ENCODE data around the gene WDR38. TPM values are rescaled to one million over a fixed set of nuclear protein-coding genes. Genes with fewer than 3 reads are reported as not detected.
A peak's percentile ranks its signal among the peaks of the same experiment; 100 is the strongest.

WDR38 gene, protein sequence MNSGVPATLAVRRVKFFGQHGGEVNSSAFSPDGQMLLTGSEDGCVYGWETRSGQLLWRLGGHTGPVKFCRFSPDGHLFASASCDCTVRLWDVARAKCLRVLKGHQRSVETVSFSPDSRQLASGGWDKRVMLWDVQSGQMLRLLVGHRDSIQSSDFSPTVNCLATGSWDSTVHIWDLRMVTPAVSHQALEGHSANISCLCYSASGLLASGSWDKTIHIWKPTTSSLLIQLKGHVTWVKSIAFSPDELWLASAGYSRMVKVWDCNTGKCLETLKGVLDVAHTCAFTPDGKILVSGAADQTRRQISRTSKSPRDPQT
- total RNA-seq: not detected
- long read RNA-seq: 0 reads

DNA sequence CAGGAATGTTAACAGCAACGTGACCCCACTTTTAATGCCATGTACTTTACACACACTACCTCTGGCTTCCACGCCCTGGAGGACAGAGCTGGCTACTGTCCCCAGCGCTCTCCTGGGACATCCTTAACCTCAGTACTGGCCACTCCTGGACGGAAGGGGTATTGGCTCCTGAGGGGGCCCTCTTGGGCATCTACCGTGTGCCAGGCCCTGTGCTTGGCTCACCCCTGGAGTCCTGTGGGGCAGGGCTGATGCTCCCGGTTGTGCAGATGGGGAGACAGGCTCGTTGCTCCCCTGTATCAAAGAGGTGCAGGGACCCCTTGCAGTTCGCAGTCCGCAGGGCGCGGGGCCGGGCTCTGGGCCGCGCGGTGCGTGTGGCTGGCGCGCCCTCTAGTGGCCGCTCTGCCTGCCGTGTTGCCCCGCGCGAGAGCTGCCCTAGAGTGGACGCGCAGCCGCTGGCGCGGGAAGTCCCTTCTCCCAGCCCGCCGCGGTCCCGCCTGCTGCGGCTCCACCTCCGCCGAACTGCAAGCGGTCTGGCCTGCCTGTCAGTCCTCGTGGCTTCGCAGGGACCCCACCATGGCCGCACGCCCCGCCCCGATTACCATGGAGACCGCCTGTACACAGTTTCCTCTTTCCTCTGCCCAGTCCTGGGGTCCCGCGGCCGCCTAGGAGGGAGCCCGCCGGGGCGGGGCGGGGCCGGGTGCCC lies at the start of gene WDR38:
Gene WDR38, plus strand, starts transcription at position 632 of the 703 bp plus-strand sequence. CDS start 72 bp downstream, outside the sequence.
- Histone ChIP-seq H3K4me1 (peaks cover 40% of the 10 kb centered on the region), H3K27me3 (ENCODE audit: low read depth) (no peaks in the 10 kb centered on the region), H3K4me3 (peak within 1 kb of the TSS; percentile 67), H3K27ac (replicated peaks) (peak within 1 kb of the TSS; percentile 95), H3K9me3 (replicated peaks) (no peaks in the 10 kb centered on the region), H3K36me3 (peaks cover 11% of the 10 kb centered on the region)
- peak; percentile 82 for DNase-seq
- intact Hi-C loops (cut with micrococcal nuclease): loop anchor here (2.0 kb wide), 1 partner anchor 78 kb away; no protein-coding TSS in a partner anchor
- TF ChIP-seq, protein P1, sequence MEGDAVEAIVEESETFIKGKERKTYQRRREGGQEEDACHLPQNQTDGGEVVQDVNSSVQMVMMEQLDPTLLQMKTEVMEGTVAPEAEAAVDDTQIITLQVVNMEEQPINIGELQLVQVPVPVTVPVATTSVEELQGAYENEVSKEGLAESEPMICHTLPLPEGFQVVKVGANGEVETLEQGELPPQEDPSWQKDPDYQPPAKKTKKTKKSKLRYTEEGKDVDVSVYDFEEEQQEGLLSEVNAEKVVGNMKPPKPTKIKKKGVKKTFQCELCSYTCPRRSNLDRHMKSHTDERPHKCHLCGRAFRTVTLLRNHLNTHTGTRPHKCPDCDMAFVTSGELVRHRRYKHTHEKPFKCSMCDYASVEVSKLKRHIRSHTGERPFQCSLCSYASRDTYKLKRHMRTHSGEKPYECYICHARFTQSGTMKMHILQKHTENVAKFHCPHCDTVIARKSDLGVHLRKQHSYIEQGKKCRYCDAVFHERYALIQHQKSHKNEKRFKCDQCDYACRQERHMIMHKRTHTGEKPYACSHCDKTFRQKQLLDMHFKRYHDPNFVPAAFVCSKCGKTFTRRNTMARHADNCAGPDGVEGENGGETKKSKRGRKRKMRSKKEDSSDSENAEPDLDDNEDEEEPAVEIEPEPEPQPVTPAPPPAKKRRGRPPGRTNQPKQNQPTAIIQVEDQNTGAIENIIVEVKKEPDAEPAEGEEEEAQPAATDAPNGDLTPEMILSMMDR (IDR thresholded peaks at IDR 0.05; ENCODE audit: borderline replicate concordance): peak; percentile 97

DNA sequence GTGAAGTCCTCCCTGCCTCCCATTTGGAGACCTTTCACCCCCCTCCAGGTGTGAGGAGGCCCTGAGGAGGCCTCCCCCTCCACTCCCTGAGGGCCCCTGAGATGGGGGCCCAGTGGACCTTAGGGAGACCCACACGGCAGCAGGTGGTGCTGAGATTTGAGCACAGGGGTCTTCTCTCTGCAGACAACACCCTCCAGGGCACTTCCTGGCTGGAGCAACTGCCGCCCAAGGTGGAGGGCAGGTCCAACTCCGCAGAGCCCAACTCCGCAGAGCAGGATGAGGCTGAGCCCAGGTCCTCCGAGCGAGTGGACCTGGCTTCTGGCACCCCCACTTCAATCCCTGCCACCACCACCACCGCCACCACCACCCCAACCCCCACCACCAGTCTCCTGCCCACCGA lies 49.3 kb upstream of the WDR38 start:
- TF ChIP-seq, protein P1 (IDR thresholded peaks at IDR 0.05; ENCODE audit: borderline replicate concordance): no peak
- intact Hi-C loops (cut with micrococcal nuclease): no loop called here
- H3K27me3 ChIP-seq (ENCODE audit: low read depth): no peaks in the 10 kb centered on the region
- H3K4me3 ChIP-seq: no peak overlapping the region
- DNase-seq: no peak
- peaks cover 36% of the 10 kb centered on the region for H3K4me1 ChIP-seq
- H3K27ac ChIP-seq (replicated peaks): no peak overlapping the region
- H3K36me3 ChIP-seq: no peaks in the 10 kb centered on the region
- no peaks in the 10 kb centered on the region for H3K9me3 ChIP-seq (replicated peaks)

DNA sequence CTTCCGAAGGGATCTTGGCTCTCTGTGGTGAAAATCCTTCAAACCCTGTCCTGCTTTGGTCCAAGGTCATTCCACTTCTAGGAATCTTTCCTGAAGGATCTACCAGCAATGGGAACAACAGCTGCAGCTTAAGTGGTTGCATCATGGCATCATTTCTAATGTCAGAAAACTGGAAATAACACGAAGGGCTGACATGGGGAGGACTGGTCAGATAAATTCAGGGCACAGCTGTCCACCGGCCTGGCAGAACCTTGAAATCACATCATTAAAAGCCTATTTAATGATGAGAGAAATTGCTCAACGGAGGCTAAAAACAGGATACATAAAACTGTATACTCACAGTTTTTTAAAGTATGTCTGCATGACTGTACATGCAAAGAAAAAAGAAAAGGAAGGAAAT lies 48.1 kb upstream of the WDR38 start:
- peaks cover 26% of the 10 kb centered on the region for H3K4me1 ChIP-seq
- DNase-seq: no peak
- TF ChIP-seq, protein P1 (IDR thresholded peaks at IDR 0.05; ENCODE audit: borderline replicate concordance): no peak
- no peak overlapping the region for H3K4me3 ChIP-seq
- H3K36me3 ChIP-seq: peaks cover 4% of the 10 kb centered on the region
- no peaks in the 10 kb centered on the region for H3K9me3 ChIP-seq (replicated peaks)
- intact Hi-C loops (cut with micrococcal nuclease): no loop called here
- no peaks in the 10 kb centered on the region for H3K27me3 ChIP-seq (ENCODE audit: low read depth)
- no peak overlapping the region for H3K27ac ChIP-seq (replicated peaks)

DNA sequence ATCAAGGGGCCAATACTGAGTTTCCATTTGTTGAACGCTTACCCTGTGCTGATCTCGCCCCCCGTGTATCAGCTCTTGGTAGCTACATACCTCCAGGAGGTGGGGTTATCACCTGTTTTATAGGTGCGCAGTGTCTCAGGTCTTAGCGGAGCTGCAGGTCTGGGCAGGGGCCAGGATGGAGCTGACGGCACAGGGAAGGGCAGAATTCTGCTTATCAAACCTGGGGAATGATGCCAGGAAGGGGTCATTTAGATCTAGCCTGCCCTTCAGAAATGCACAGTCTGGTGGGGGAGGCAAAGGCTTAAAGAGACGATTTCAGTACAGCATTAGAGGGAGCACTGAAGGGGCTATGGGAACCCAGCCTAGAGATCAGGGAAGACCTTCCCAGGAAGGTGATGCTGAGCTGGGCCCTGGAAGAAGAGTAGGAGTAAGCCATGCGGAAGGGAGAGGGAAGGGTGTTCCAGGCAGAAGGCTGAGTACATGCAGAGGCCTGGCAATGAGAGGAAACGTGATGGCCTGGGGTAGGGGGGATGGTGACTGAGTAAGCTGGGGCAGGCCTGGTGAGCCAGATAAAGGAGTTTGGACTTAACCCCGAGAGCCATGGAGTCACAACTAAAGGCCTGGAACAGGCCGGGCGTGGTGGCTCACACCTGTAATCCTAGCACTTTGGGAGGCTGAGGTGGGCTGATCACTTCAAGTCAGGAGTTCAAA lies 44.9 kb upstream of the WDR38 start:
- Histone ChIP-seq H3K36me3 (peaks cover 7% of the 10 kb centered on the region), H3K27ac (replicated peaks) (no peak overlapping the region), H3K9me3 (replicated peaks) (no peaks in the 10 kb centered on the region), H3K4me1 (peaks cover 6% of the 10 kb centered on the region), H3K27me3 (ENCODE audit: low read depth) (no peaks in the 10 kb centered on the region), H3K4me3 (no peak overlapping the region)
- intact Hi-C loops (cut with micrococcal nuclease): no loop called here
- TF ChIP-seq, protein P1 (IDR thresholded peaks at IDR 0.05; ENCODE audit: borderline replicate concordance): no peak
- DNase-seq: no peak

DNA sequence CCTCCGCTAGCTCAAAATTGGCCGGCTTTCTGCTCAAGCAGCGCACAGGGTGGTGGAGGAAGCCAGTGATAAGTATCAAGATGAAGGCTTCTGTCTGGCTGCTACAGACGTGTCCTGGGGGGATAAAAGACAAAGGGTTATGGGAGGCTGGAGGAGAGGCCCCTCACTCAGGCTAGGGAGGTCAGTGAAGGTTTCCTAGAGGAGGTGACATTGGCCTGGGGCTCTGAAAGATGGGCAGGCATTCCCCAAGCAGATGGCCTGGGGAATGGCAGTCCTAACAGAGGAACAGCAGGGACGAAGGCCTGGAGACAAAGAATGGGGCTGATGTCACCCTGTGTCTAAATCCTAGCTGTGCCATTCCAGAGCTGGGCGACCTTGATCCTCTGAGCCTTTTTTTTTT lies 44.0 kb upstream of the WDR38 start:
- H3K27ac ChIP-seq (replicated peaks): no peak overlapping the region
- no peak overlapping the region for H3K4me3 ChIP-seq
- intact Hi-C loops (cut with micrococcal nuclease): no loop called here
- TF ChIP-seq, protein P1 (IDR thresholded peaks at IDR 0.05; ENCODE audit: borderline replicate concordance): no peak
- H3K4me1 ChIP-seq: peaks cover 6% of the 10 kb centered on the region
- H3K27me3 ChIP-seq (ENCODE audit: low read depth): no peaks in the 10 kb centered on the region
- DNase-seq: no peak
- peaks cover 7% of the 10 kb centered on the region for H3K36me3 ChIP-seq
- no peaks in the 10 kb centered on the region for H3K9me3 ChIP-seq (replicated peaks)
